Fibroblast of lung (primary cell): ENCODE results near the gene ZNF148. TPM values are rescaled to one million over a fixed set of nuclear protein-coding genes. Genes with fewer than 3 reads are reported as not detected.
A peak's percentile ranks its signal among the peaks of the same experiment; 100 is the strongest.

Source experiments
- DNase-seq, 2 donors: peaks; one replicate each; pipeline versions ENCODE4 v3.0.0 to v3.0.0-alpha.2; 2010; ENCODE audit warnings: low read depth in 2 of 2
- H2AFZ ChIP-seq: 2 replicates; pipeline ENCODE4 v1.5.1; 2012; ENCODE audit warnings: low read length, control low read depth, inconsistent platforms
- H3K27ac ChIP-seq: 2 replicates; pipeline ENCODE4 v1.5.1; 2011; ENCODE audit warnings: low read length, control low read depth; ENCODE audit not compliant: insufficient read depth
- H3K27me3 ChIP-seq: 2 replicates; pipeline ENCODE4 v1.5.1; 2011; ENCODE audit warnings: mild to moderate bottlenecking, low read length; ENCODE audit not compliant: control insufficient read depth, insufficient read depth
- H3K36me3 ChIP-seq: 2 replicates; pipeline ENCODE4 v1.5.1; 2011; ENCODE audit warnings: low read length; ENCODE audit not compliant: control insufficient read depth, insufficient read depth
- H3K4me1 ChIP-seq: 2 replicates; pipeline ENCODE4 v1.5.1; 2011; ENCODE audit warnings: low read length; ENCODE audit not compliant: control insufficient read depth, insufficient read depth; ENCODE audit errors: extremely low read depth
- H3K4me2 ChIP-seq: 2 replicates; pipeline ENCODE4 v1.5.1; 2011; ENCODE audit warnings: low read length, control low read depth; ENCODE audit not compliant: insufficient read depth; ENCODE audit errors: extremely low read depth
- H3K4me3 ChIP-seq, 4 experiments: fragments of 200-600 bp in 1 of 4; sonication (generic) in 1 of 4; replicated peaks in 1 of 4; 2 replicates each; pipeline ENCODE4 v1.5.1; 2011 to 2016; ENCODE audit warnings: low read length in 4 of 4, low read depth in 3 of 4, mild to moderate bottlenecking in 3 of 4, control low read depth in 2 of 4, inconsistent platforms in 1 of 4, mixed read lengths in 1 of 4; ENCODE audit not compliant: insufficient read depth in 1 of 4; ENCODE audit errors: control extremely low read depth in 1 of 4
- H3K79me2 ChIP-seq: 2 replicates; pipeline ENCODE4 v1.5.1; 2012; ENCODE audit warnings: mild to moderate bottlenecking, low read length, inconsistent platforms; ENCODE audit not compliant: control insufficient read depth, insufficient read depth
- H3K9ac ChIP-seq: 2 replicates; pipeline ENCODE4 v1.5.1; 2011; ENCODE audit warnings: mild to moderate bottlenecking, low read length, control low read depth; ENCODE audit not compliant: insufficient read depth
- H3K9me3 ChIP-seq: 2 replicates; pipeline ENCODE4 v1.5.1; 2012; ENCODE audit warnings: low read depth, low read length; ENCODE audit not compliant: control insufficient read depth, insufficient read depth
- H4K20me1 ChIP-seq: 2 replicates; pipeline ENCODE4 v1.5.1; 2011; ENCODE audit warnings: low read length; ENCODE audit not compliant: control insufficient read depth, insufficient read depth; ENCODE audit errors: extremely low read depth
- EZH2 ChIP-seq: IDR thresholded peaks from 2 replicates; pipeline ENCODE4 v1.5.1; 2012; ENCODE audit warnings: low read length, control low read depth, mild to moderate bottlenecking; ENCODE audit errors: missing control alignments
- polyA plus RNA-seq, 2 donors: library from polyadenylated mRNA; depleted of rRNA in 1 of 2; stranded (reverse) in 1 of 2; unstranded in 1 of 2; fragments of >200 nt; gene quantifications; 2 replicates each; pipeline ENCODE4 v1.2.1, GENCODE V29; 2011 to 2012; ENCODE audit warnings: missing spikeins in 1 of 2
- total RNA-seq: library from RNA; depleted of rRNA; stranded (reverse); fragments of >200 nt; gene quantifications from 2 replicates; pipeline ENCODE4 v1.2.1, GENCODE V29; 2014
- TF ChIP-seq, protein P1 (sequence below), 2 donors: IDR thresholded peaks in 1 of 2; conservative IDR thresholded peaks in 1 of 2; 1 replicate in 1 of 2; 2 replicates in 1 of 2; pipeline ENCODE4 v1.5.1; 2011 to 2012; ENCODE audit warnings: low read length in 2 of 2, control low read depth in 1 of 2, inconsistent platforms in 1 of 2, low read depth in 1 of 2, mild to moderate bottlenecking in 1 of 2

ZNF148 gene
- total and polyA plus RNA-seq, 2 donors (not counting 1 experiment from before 2014, with no cell fraction given), result 37.7 to 41.3 TPM

- H2AFZ ChIP-seq, result no peak overlapping the region
- H3K4me1 ChIP-seq, result peaks cover 3% of the 10 kb centered on the region
- no peak overlapping the region for H3K4me3 ChIP-seq
- H3K9ac ChIP-seq, result no peak overlapping the region
- H3K36me3 ChIP-seq, result no peaks in the 10 kb centered on the region
- no peaks in the 10 kb centered on the region for H3K79me2 ChIP-seq
- no peaks in the 10 kb centered on the region for H3K9me3 ChIP-seq
- no peak overlapping the region for H3K27ac ChIP-seq
- DNase-seq, result peak in 1 of 2 donors; percentile 57
- TF ChIP-seq EZH2, result no peak
- TF ChIP-seq, protein P1, sequence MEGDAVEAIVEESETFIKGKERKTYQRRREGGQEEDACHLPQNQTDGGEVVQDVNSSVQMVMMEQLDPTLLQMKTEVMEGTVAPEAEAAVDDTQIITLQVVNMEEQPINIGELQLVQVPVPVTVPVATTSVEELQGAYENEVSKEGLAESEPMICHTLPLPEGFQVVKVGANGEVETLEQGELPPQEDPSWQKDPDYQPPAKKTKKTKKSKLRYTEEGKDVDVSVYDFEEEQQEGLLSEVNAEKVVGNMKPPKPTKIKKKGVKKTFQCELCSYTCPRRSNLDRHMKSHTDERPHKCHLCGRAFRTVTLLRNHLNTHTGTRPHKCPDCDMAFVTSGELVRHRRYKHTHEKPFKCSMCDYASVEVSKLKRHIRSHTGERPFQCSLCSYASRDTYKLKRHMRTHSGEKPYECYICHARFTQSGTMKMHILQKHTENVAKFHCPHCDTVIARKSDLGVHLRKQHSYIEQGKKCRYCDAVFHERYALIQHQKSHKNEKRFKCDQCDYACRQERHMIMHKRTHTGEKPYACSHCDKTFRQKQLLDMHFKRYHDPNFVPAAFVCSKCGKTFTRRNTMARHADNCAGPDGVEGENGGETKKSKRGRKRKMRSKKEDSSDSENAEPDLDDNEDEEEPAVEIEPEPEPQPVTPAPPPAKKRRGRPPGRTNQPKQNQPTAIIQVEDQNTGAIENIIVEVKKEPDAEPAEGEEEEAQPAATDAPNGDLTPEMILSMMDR (conservative IDR thresholded peaks at IDR 0.05 in 1 of 2, IDR thresholded peaks at IDR 0.05 in 1 of 2; ENCODE audit: low read depth in 1 of 2, low read length in 2 of 2), result no peak
- H3K4me2 ChIP-seq, result no peak overlapping the region
- H4K20me1 ChIP-seq, result no peaks in the 10 kb centered on the region
- no peaks in the 10 kb centered on the region for H3K27me3 ChIP-seq
These were observed 129.6 kb downstream of the ZNF148 start for GRCh38 chr3:125245521-125245920.

GRCh38 chr3:125240496-125240895 is 134.6 kb downstream of the ZNF148 start:
- Histone ChIP-seq H3K4me3 (no peak overlapping the region), H4K20me1 (no peaks in the 10 kb centered on the region), H3K9me3 (no peaks in the 10 kb centered on the region), H3K36me3 (no peaks in the 10 kb centered on the region), H3K27me3 (no peaks in the 10 kb centered on the region), H3K4me1 (peaks cover 3% of the 10 kb centered on the region), H3K79me2 (no peaks in the 10 kb centered on the region), H2AFZ (no peak overlapping the region), H3K4me2 (no peak overlapping the region), H3K27ac (no peak overlapping the region), H3K9ac (no peak overlapping the region)
- TF ChIP-seq, protein P1 (conservative IDR thresholded peaks at IDR 0.05 in 1 of 2, IDR thresholded peaks at IDR 0.05 in 1 of 2; ENCODE audit: low read depth in 1 of 2, low read length in 2 of 2), result no peak
- no peak for TF ChIP-seq EZH2
- DNase-seq, result peak; percentile 21 to 52

GRCh38 chr3:125239266-125239665 is 135.9 kb downstream of the ZNF148 start:
- Histone ChIP-seq H3K9me3 (no peaks in the 10 kb centered on the region), H3K27me3 (no peaks in the 10 kb centered on the region), H3K4me2 (no peak overlapping the region), H2AFZ (no peak overlapping the region), H3K9ac (no peak overlapping the region), H3K36me3 (no peaks in the 10 kb centered on the region), H3K4me1 (peaks cover 3% of the 10 kb centered on the region), H3K27ac (no peak overlapping the region), H4K20me1 (no peaks in the 10 kb centered on the region), H3K4me3 (no peak overlapping the region), H3K79me2 (no peaks in the 10 kb centered on the region)
- TF ChIP-seq, protein P1 (conservative IDR thresholded peaks at IDR 0.05 in 1 of 2, IDR thresholded peaks at IDR 0.05 in 1 of 2; ENCODE audit: low read depth in 1 of 2, low read length in 2 of 2), result no peak
- no peak for TF ChIP-seq EZH2
- no peak for DNase-seq
